IPS-18c (cell line): ENCODE measurements around the gene CTSO.
A peak's percentile ranks its signal among the peaks of the same experiment; 100 is the strongest.

Experiments used
- H3K4me3 ChIP-seq: 2 replicates; pipeline ENCODE4 v1.7.0; 2013; ENCODE audit warnings: low read depth, mild to moderate bottlenecking, low read length, moderate library complexity; ENCODE audit not compliant: insufficient read depth
- H3K9me3 ChIP-seq: one replicate; pipeline ENCODE4 v1.6.1; 2013; ENCODE audit warnings: mild to moderate bottlenecking, low read length, moderate library complexity; ENCODE audit not compliant: control insufficient read depth, insufficient read depth

The CTSO gene

GRCh38 chr4:155953151-155954117 lies at the start of gene CTSO:
Gene CTSO, minus strand, starts transcription at chr4:155953866. Its CDS starts 19 bp downstream, at chr4:155953847.
- H3K4me3 ChIP-seq, result peak within 1 kb of the TSS; percentile 48; the same call in 1 of the 2 replicates
- no peaks in the 10 kb centered on the region for H3K9me3 ChIP-seq

GRCh38 chr4:156000491-156000890 lies 46.8 kb upstream of the CTSO start:
- Histone ChIP-seq H3K9me3 (peaks cover 6% of the 10 kb centered on the region), H3K4me3 (no peak overlapping the region)

GRCh38 chr4:155999725-156000124 lies 46.1 kb upstream of the CTSO start:
- H3K9me3 ChIP-seq, result peaks cover 6% of the 10 kb centered on the region
- no peak overlapping the region for H3K4me3 ChIP-seq

- H3K4me3 ChIP-seq, result no peak overlapping the region
- no peaks in the 10 kb centered on the region for H3K9me3 ChIP-seq
These were observed 41.4 kb upstream of the CTSO start for GRCh38 chr4:155995069-155995468.

GRCh38 chr4:155984106-155984797 lies 30.6 kb upstream of the CTSO start:
- Histone ChIP-seq H3K9me3 (no peaks in the 10 kb centered on the region), H3K4me3 (no peak overlapping the region)

GRCh38 chr4:155982736-155983385 lies 29.2 kb upstream of the CTSO start:
- Histone ChIP-seq H3K9me3 (no peaks in the 10 kb centered on the region), H3K4me3 (no peak overlapping the region)

- Histone ChIP-seq H3K9me3 (no peaks in the 10 kb centered on the region), H3K4me3 (no peak overlapping the region)
These were observed 25.1 kb upstream of the CTSO start for GRCh38 chr4:155978810-155979209.

- Histone ChIP-seq H3K4me3 (no peak overlapping the region), H3K9me3 (no peaks in the 10 kb centered on the region)
These were observed 21.8 kb upstream of the CTSO start for GRCh38 chr4:155975511-155975910.

GRCh38 chr4:155974996-155975395 lies 21.3 kb upstream of the CTSO start:
- H3K9me3 ChIP-seq, result no peaks in the 10 kb centered on the region

GRCh38 chr4:155974476-155974749 lies 20.7 kb upstream of the CTSO start:
- Histone ChIP-seq H3K4me3 (no peak overlapping the region), H3K9me3 (no peaks in the 10 kb centered on the region)

More at GRCh38 chr4:155974996-155975395, 21.3 kb upstream of the CTSO start:
- H3K4me3 ChIP-seq, result no peak overlapping the region

- Histone ChIP-seq H3K9me3 (no peaks in the 10 kb centered on the region), H3K4me3 (no peak overlapping the region)
These were observed 20.2 kb upstream of the CTSO start for GRCh38 chr4:155973639-155974475.

- Histone ChIP-seq H3K4me3 (no peak overlapping the region), H3K9me3 (no peaks in the 10 kb centered on the region)
These were observed 18.4 kb upstream of the CTSO start for GRCh38 chr4:155972098-155972497.

GRCh38 chr4:155966731-155967395 lies 13.2 kb upstream of the CTSO start:
- Histone ChIP-seq H3K9me3 (no peaks in the 10 kb centered on the region), H3K4me3 (no peak overlapping the region)

- H3K4me3 ChIP-seq, result no peak overlapping the region
- H3K9me3 ChIP-seq, result no peaks in the 10 kb centered on the region
These were observed 12.5 kb upstream of the CTSO start for GRCh38 chr4:155966171-155966570.

GRCh38 chr4:155964016-155964891 lies 10.6 kb upstream of the CTSO start:
- Histone ChIP-seq H3K4me3 (no peak overlapping the region), H3K9me3 (no peaks in the 10 kb centered on the region)

- Histone ChIP-seq H3K9me3 (no peaks in the 10 kb centered on the region), H3K4me3 (no peak overlapping the region)
These were observed 9.1 kb upstream of the CTSO start for GRCh38 chr4:155962767-155963166.
